CD8-positive, alpha-beta memory T cell (primary cell): ENCODE measurements around the gene NAMPT. TPM values are rescaled to one million over a fixed set of nuclear protein-coding genes. Genes with fewer than 3 reads are reported as not detected.

Experiments
- CTCF ChIA-PET: fragments of 350-600 bp; sonication (Branson Sonifier 250); formaldehyde crosslinking; loops from one replicate; lab custom pipeline; 2021; ENCODE audit warnings: antibody characterized with exemption; lab: Charles Lee
- POLR2A ChIA-PET: fragments of 350-600 bp; sonication (Branson Sonifier 250); formaldehyde crosslinking; loops from one replicate; lab custom pipeline; 2021; ENCODE audit warnings: antibody characterized with exemption; lab: Charles Lee
- DNase-seq, 5 donors: peaks; one replicate each; pipeline versions ENCODE4 v3.0.0 to v3.0.0-alpha.2; 2020 to 2022; ENCODE audit warnings: mixed read lengths in 1 of 5
- H3K27ac ChIP-seq: one replicate; pipeline ENCODE4 v1.7.0; 2013; ENCODE audit warnings: low read depth, mild to moderate bottlenecking, low read length, moderate library complexity
- H3K27me3 ChIP-seq: 2 replicates; pipeline ENCODE4 v1.7.0; 2013; ENCODE audit warnings: low read length, mild to moderate bottlenecking; ENCODE audit not compliant: insufficient read depth, poor library complexity, severe bottlenecking
- H3K36me3 ChIP-seq: 2 replicates; pipeline ENCODE4 v1.7.0; 2013; ENCODE audit warnings: mild to moderate bottlenecking, low read length, moderate library complexity; ENCODE audit not compliant: insufficient read depth
- H3K4me1 ChIP-seq: 2 replicates; pipeline ENCODE4 v1.7.0; 2013; ENCODE audit warnings: mild to moderate bottlenecking, low read length, moderate library complexity; ENCODE audit not compliant: insufficient read depth
- H3K4me3 ChIP-seq: 2 replicates; pipeline ENCODE4 v1.7.0; 2013; ENCODE audit warnings: mild to moderate bottlenecking, low read length
- H3K9me3 ChIP-seq: 2 replicates; pipeline ENCODE4 v1.7.0; 2013; ENCODE audit warnings: mild to moderate bottlenecking, low read length
- H3K27ac Mint-ChIP-seq, 8 donors: one replicate each; pipeline ENCODE4 v1.8.0; 2020 to 2021; ENCODE audit warnings: mixed read lengths in 8 of 8, mild to moderate bottlenecking in 6 of 8, inconsistent platforms in 3 of 8, moderate library complexity in 3 of 8
- H3K27me3 Mint-ChIP-seq, 2 donors: one replicate each; pipeline ENCODE4 v1.8.0; 2020 to 2021; ENCODE audit warnings: mixed read lengths in 2 of 2, mild to moderate bottlenecking in 1 of 2, moderate library complexity in 1 of 2
- H3K36me3 Mint-ChIP-seq, 3 donors: one replicate each; pipeline ENCODE4 v1.8.0; 2020 to 2021; ENCODE audit warnings: mixed read lengths in 3 of 3, inconsistent platforms in 1 of 3, mild to moderate bottlenecking in 1 of 3
- H3K4me1 Mint-ChIP-seq, 3 donors: one replicate each; pipeline ENCODE4 v1.8.0; 2020 to 2021; ENCODE audit warnings: mixed read lengths in 3 of 3, inconsistent platforms in 1 of 3, mild to moderate bottlenecking in 1 of 3
- H3K4me3 Mint-ChIP-seq, 7 donors: one replicate each; pipeline ENCODE4 v1.8.0; 2020 to 2021; ENCODE audit warnings: mixed read lengths in 7 of 7, mild to moderate bottlenecking in 6 of 7, moderate library complexity in 4 of 7, inconsistent platforms in 2 of 7
- H3K9me3 Mint-ChIP-seq, 5 donors: one replicate each; pipeline ENCODE4 v1.8.0; 2020 to 2022; ENCODE audit warnings: mixed read lengths in 5 of 5, mild to moderate bottlenecking in 3 of 5, moderate library complexity in 2 of 5, inconsistent platforms in 1 of 5
- polyA plus RNA-seq: library from polyadenylated mRNA; unstranded; fragments of 300-500 nt; fragmentation: Illumina TruSeq; gene quantifications from one replicate; pipeline ENCODE4 v1.2.3, GENCODE V29; 2021
- total RNA-seq, 2 experiments: library from RNA; stranded (reverse); gene quantifications; one replicate each; pipeline ENCODE4 v1.2.3, GENCODE V29; 2021

The NAMPT gene
- total and polyA plus RNA-seq, 3 experiments from 2014 or later, result 15.9 to 742 (median 723) TPM

DNA sequence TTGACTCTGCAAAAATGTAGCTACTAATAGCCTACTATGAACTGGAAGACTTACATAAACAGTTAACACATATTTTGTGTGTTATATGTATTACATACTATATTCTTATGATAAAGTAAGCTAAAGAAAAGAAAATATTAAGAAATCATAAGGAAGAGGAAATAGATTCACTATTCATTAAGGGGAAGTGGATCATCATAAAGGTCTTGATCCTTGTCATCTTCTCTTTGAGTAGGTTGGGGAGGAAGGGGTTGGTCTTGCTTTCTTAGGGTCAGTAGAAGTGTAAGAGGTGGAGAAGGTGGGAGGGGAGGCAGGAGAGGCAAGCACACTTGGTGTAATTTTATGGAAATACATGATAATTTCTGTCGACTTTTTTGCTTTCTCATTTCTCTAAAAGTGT is 81.3 kb downstream of the NAMPT start:
- no peak overlapping the region for H3K4me3 ChIP-seq
- Mint-ChIP-seq H3K9me3 (peaks cover 0 to 3% (median 0%) of the 10 kb centered on the region in 5 donors), H3K4me1 (no peaks in the 10 kb centered on the region), H3K4me3 (no peak overlapping the region), H3K27ac (no peak overlapping the region), H3K27me3 (peaks cover 7 to 50% of the 10 kb centered on the region in 2 donors), H3K36me3 (no peaks in the 10 kb centered on the region)
- no peaks in the 10 kb centered on the region for H3K4me1 ChIP-seq
- ChIA-PET POLR2A (no interaction called here), CTCF (no interaction called here)
- no peaks in the 10 kb centered on the region for H3K36me3 ChIP-seq
- no peaks in the 10 kb centered on the region for H3K9me3 ChIP-seq
- DNase-seq, result no peak
- no peaks in the 10 kb centered on the region for H3K27me3 ChIP-seq
- H3K27ac ChIP-seq, result no peak overlapping the region

DNA sequence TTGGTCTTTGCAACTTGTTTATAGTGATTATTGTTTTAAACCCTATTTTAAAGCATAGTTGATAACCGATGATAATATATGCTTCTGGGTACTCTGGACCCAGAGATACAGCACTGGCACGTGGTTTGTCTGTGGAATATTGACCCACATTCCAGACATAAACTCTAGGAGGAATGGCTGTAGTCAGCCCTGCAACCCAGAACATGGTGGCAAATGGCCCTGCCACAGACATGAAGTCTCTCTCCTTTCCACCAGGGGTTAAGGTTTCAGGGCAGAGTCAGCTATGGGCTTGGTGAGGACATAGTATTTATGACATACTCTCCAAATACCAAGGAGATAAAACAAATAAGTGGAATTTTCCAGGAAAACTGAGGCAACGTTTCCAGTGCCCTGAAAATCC is 83.6 kb downstream of the NAMPT start:
- Histone ChIP-seq H3K9me3 (no peaks in the 10 kb centered on the region), H3K36me3 (no peaks in the 10 kb centered on the region), H3K27me3 (no peaks in the 10 kb centered on the region), H3K27ac (no peak overlapping the region), H3K4me1 (no peaks in the 10 kb centered on the region), H3K4me3 (no peak overlapping the region)
- no peak for DNase-seq
- ChIA-PET CTCF (interaction anchor here (1.2 kb wide), 1 partner anchor 24 kb away, joined by 3 read pairs; no protein-coding TSS in a partner anchor), POLR2A (no interaction called here)
- Mint-ChIP-seq H3K4me3 (no peak overlapping the region), H3K4me1 (no peaks in the 10 kb centered on the region), H3K27me3 (peaks cover 7 to 42% of the 10 kb centered on the region in 2 donors), H3K9me3 (no peaks in the 10 kb centered on the region), H3K36me3 (no peaks in the 10 kb centered on the region), H3K27ac (no peak overlapping the region)

DNA sequence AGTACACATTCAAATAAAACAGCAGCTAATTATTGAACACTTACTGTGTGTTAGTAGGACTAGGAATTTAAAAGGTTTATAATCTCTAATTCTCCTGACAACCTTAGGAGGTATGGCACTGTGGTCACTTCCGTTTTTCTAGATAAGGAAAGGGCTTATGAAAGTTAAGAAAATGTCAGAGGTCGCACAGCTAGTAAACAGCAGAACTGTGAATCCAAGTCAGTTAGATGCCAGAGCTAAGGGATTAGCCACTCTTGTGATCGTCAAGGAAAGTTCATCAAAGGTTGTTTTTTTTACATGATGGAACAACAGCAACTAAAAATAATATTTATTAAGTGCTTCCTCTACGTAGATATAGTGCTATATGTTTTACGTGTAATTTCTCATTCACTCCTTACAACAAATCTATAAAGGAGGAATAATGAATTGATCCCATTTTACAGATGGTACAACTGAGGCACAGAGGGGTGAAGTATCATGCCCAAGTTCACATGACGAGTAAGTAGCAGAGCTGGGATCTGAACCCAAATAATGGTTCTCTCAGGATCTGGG is 84.9 kb downstream of the NAMPT start:
- CTCF ChIA-PET, result no interaction called here
- no peaks in the 10 kb centered on the region for H3K36me3 ChIP-seq
- H3K4me3 ChIP-seq, result no peak overlapping the region
- Mint-ChIP-seq H3K36me3 (no peaks in the 10 kb centered on the region), H3K4me3 (no peak overlapping the region), H3K27ac (no peak overlapping the region), H3K27me3 (peaks cover 9 to 53% of the 10 kb centered on the region in 2 donors), H3K9me3 (no peaks in the 10 kb centered on the region), H3K4me1 (no peaks in the 10 kb centered on the region)
- no peaks in the 10 kb centered on the region for H3K27me3 ChIP-seq
- H3K4me1 ChIP-seq, result no peaks in the 10 kb centered on the region
- POLR2A ChIA-PET, result no interaction called here
- no peak overlapping the region for H3K27ac ChIP-seq
- DNase-seq, result no peak
- H3K9me3 ChIP-seq, result no peaks in the 10 kb centered on the region

DNA sequence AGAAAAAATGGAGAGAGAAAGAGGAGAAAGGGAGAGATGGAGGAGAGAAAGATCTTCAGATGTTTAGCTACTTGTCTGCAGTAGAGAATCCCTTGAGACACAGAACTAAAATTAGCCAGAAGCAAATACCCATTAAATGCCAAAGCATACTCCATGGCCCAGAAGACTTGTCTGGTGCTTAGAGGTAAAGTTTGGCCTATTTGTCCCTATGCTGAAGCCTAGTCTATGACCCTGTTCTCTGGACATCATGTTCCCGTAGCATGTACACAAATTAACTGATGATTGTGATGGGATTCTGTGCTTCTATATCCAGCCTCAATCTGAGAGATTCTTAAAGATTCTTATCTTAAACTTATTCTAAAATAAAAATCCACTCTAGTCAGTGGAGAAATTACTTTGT is 85.8 kb downstream of the NAMPT start:
- Histone ChIP-seq H3K27me3 (no peaks in the 10 kb centered on the region), H3K4me1 (no peaks in the 10 kb centered on the region), H3K27ac (no peak overlapping the region), H3K36me3 (no peaks in the 10 kb centered on the region), H3K4me3 (no peak overlapping the region), H3K9me3 (no peaks in the 10 kb centered on the region)
- H3K9me3 Mint-ChIP-seq, result no peaks in the 10 kb centered on the region
- ChIA-PET CTCF (no interaction called here), POLR2A (no interaction called here)
- peaks cover 9 to 56% of the 10 kb centered on the region in 2 donors for H3K27me3 Mint-ChIP-seq
- H3K4me3 Mint-ChIP-seq, result no peak overlapping the region
- no peaks in the 10 kb centered on the region for H3K4me1 Mint-ChIP-seq
- no peak for DNase-seq
- H3K36me3 Mint-ChIP-seq, result no peaks in the 10 kb centered on the region
- H3K27ac Mint-ChIP-seq, result no peak overlapping the region

Other genes starting within 250 kb of the NAMPT start
- 10 to 100 TPM; 33.1 to 33.7 TPM for gene SYPL1, start 172.7 kb downstream of the NAMPT start, total RNA-seq
- gene SYPL1, start 172.7 kb downstream of the NAMPT start, polyA plus RNA-seq, result 63.0 TPM